HepG2 (cell line): ENCODE measurements around the gene LIN7A. TPM values are rescaled to one million over a fixed set of nuclear protein-coding genes. Genes with fewer than 3 reads are reported as not detected.
A peak's percentile ranks its signal among the peaks of the same experiment; 100 is the strongest.

Experiments used
- CC2D1A ChIP-seq: sonication (generic); formaldehyde crosslinking; IDR thresholded peaks from 2 replicates; pipeline ENCODE4 v1.8.1; 2023; ENCODE audit warnings: mild to moderate bottlenecking, missing genetic modification reagents
- DNMT1 ChIP-seq: sonication (generic); formaldehyde crosslinking; IDR thresholded peaks from 2 replicates; pipeline ENCODE4 v1.5.1; 2020; ENCODE audit warnings: mild to moderate bottlenecking, missing genetic modification reagents
- MAFK ChIP-seq, 2 experiments: IDR thresholded peaks in 1 of 2; conservative IDR thresholded peaks in 1 of 2; 2 replicates each; pipeline ENCODE4 v1.6.1; 2011; ENCODE audit warnings: improper control_type of control experiment in 2 of 2, low read length in 2 of 2
- PRPF4 ChIP-seq: fragments of 200-400 bp; formaldehyde crosslinking; IDR thresholded peaks from 2 replicates; pipeline ENCODE4 v1.6.1; 2016; ENCODE audit warnings: low read length, low read depth; ENCODE audit not compliant: poor library complexity, severe bottlenecking
- SP2 ChIP-seq: sonication (generic); formaldehyde crosslinking; IDR thresholded peaks from 2 replicates; pipeline ENCODE4 v1.5.1; 2020; ENCODE audit warnings: mild to moderate bottlenecking, missing genetic modification reagents
- SP5 ChIP-seq: IDR thresholded peaks from 2 replicates; pipeline ENCODE4 v1.6.1; 2016; ENCODE audit warnings: low read depth, borderline replicate concordance
- TSC22D2 ChIP-seq: sonication (generic); formaldehyde crosslinking; IDR thresholded peaks from 2 replicates; pipeline ENCODE4 v1.5.1; 2020; ENCODE audit warnings: missing genetic modification reagents, mild to moderate bottlenecking, borderline replicate concordance
- U2AF2 ChIP-seq: fragments of 200-400 bp; formaldehyde crosslinking; IDR thresholded peaks from 2 replicates; pipeline ENCODE4 v1.6.1; 2017; ENCODE audit warnings: low read depth, mild to moderate bottlenecking, low read length
- ZNF10 ChIP-seq: sonication (generic); formaldehyde crosslinking; IDR thresholded peaks from 2 replicates; pipeline ENCODE4 v1.4.0; 2020; ENCODE audit warnings: mild to moderate bottlenecking, low read depth, missing genetic modification reagents, borderline replicate concordance
- ZNF143 ChIP-seq: sonication (generic); formaldehyde crosslinking; IDR thresholded peaks from 2 replicates; pipeline ENCODE4 v1.4.0; 2020; ENCODE audit warnings: missing genetic modification reagents
- ZNF296 ChIP-seq: sonication (generic); formaldehyde crosslinking; conservative IDR thresholded peaks from 2 replicates; pipeline ENCODE4 v1.5.0; 2020; ENCODE audit warnings: mild to moderate bottlenecking, missing genetic modification reagents
- ZNF3 ChIP-seq: IDR thresholded peaks from 2 replicates; pipeline ENCODE4 v1.7.0; 2017; ENCODE audit warnings: inconsistent platforms
- ZNF44 ChIP-seq: sonication (generic); formaldehyde crosslinking; IDR thresholded peaks from 2 replicates; pipeline ENCODE4 v1.5.1; 2020; ENCODE audit warnings: mild to moderate bottlenecking, missing genetic modification reagents
- ZNF563 ChIP-seq: sonication (generic); formaldehyde crosslinking; IDR thresholded peaks from 2 replicates; pipeline ENCODE4 v1.8.0; 2022; ENCODE audit warnings: mild to moderate bottlenecking, moderate library complexity, missing genetic modification reagents
- ZNF660 ChIP-seq: sonication (generic); formaldehyde crosslinking; IDR thresholded peaks from 2 replicates; pipeline ENCODE4 v1.5.1; 2020; ENCODE audit warnings: mild to moderate bottlenecking, low read depth, missing genetic modification reagents, borderline replicate concordance
- polyA plus RNA-seq, 8 experiments: library from polyadenylated mRNA; depleted of rRNA in 3 of 8; stranded (reverse) in 7 of 8; unstranded in 1 of 8; fragments of >200 nt; fragmentation: Illumina TruSeq in 4 of 8; extraction: Trizol in 4 of 8; gene quantifications; 2 replicates each; pipeline versions ENCODE4 v1.2.1 to v1.2.3, GENCODE V29; 2011 to 2016; ENCODE audit warnings: low read depth in 4 of 8, missing spikeins in 1 of 8, mixed read lengths in 1 of 8; ENCODE audit not compliant: insufficient read depth in 1 of 8
- total RNA-seq, 5 experiments: library from RNA; depleted of rRNA; stranded (reverse); fragments of >200 nt; fragmentation: Illumina TruSeq; extraction: Trizol; gene quantifications; 2 replicates each; pipeline ENCODE4 v1.2.3, GENCODE V29; 2016; ENCODE audit warnings: low read depth in 1 of 5
- TF ChIP-seq, protein P1 (sequence below): sonication (generic); formaldehyde crosslinking; IDR thresholded peaks from 2 replicates; pipeline ENCODE4 v1.5.1; 2020; ENCODE audit warnings: mild to moderate bottlenecking, missing genetic modification reagents
- TF ChIP-seq, protein P2 (sequence below): IDR thresholded peaks from 2 replicates; pipeline ENCODE4 v1.6.1; 2016
- TF ChIP-seq, protein P3 (sequence below): sonication (generic); formaldehyde crosslinking; IDR thresholded peaks from 2 replicates; pipeline ENCODE4 v1.8.0; 2022; ENCODE audit warnings: mild to moderate bottlenecking, missing genetic modification reagents, moderate library complexity
- TF ChIP-seq, protein P4 (sequence below): sonication (generic); formaldehyde crosslinking; conservative IDR thresholded peaks from 2 replicates; pipeline ENCODE4 v1.4.0; 2020; ENCODE audit warnings: missing genetic modification reagents
- TF ChIP-seq, protein P5 (sequence below): sonication (generic); formaldehyde crosslinking; IDR thresholded peaks from 2 replicates; pipeline ENCODE4 v1.4.0; 2020; ENCODE audit warnings: mild to moderate bottlenecking, missing genetic modification reagents

LIN7A gene
- total and polyA plus RNA-seq, 2 of the 13 experiments (the other 11 are each of a cell fraction or from before 2014, with no cell fraction given), result 18.5 to 19.2 TPM

DNA sequence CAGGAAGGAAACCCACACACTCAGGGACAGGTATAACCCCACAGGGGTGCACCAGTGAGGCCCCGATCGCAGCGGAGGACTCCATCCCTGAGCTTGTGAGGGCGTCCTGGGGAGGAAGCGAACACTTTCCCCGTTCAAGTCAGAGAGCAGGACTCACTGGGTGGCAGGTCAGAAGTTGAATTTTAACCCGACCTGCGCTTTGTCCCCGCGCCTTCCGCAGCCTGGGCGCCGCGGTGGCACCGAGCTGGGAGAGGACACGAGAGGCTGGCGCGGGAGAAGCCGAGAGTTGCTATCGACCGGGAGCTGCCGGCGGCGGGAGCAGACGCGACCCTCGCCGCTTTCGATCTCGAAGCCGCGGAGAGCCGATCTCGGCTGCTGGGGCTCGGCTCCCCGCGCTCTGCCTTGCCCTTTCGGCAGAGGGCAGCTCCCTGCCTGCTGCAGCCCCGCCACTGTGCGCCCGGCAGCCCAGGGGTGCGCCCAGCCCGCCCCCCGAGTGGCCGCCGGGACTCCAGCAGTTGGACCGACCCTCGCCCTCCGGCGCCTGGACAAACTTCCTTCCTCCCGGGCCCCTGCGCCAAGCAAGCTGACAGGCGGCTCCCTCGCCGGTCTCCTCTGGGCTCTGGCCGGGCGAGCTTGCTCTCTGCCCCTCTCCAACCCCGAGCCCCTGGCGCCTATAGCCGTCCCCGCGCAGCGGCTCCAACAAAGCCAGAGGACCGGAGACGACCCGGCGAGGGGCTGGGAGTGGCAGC is 918 bp downstream of the LIN7A start (continued):
- TF ChIP-seq, protein P1, sequence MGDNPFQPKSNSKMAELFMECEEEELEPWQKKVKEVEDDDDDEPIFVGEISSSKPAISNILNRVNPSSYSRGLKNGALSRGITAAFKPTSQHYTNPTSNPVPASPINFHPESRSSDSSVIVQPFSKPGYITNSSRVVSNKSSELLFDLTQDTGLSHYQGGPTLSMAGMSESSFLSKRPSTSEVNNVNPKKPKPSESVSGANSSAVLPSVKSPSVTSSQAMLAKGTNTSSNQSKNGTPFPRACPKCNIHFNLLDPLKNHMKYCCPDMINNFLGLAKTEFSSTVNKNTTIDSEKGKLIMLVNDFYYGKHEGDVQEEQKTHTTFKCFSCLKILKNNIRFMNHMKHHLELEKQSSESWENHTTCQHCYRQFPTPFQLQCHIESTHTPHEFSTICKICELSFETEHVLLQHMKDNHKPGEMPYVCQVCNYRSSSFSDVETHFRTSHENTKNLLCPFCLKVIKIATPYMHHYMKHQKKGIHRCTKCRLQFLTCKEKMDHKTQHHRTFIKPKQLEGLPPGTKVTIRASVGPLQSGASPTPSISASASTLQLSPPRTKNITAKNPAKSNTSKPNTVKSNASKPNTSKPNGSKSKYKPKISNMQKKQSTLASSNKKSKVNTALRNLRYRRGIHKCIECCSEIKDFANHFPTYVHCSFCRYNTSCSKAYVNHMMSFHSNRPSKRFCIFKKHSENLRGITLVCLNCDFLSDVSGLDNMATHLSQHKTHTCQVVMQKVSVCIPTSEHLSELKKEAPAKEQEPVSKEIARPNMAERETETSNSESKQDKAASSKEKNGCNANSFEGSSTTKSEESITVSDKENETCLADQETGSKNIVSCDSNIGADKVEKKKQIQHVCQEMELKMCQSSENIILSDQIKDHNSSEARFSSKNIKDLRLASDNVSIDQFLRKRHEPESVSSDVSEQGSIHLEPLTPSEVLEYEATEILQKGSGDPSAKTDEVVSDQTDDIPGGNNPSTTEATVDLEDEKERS (CRISPR knock-in tag), result no peak
- no peak for TF ChIP-seq PRPF4
- no peak for TF ChIP-seq ZNF660
- 0 out of 2 replicates have a peak, but pooled peaks have one; percentile 37 for TF ChIP-seq CC2D1A (CRISPR knock-in tag)
- no peak for TF ChIP-seq SP5 (CRISPR knock-in tag)
- no peak for TF ChIP-seq SP2 (CRISPR knock-in tag)
- TF ChIP-seq ZNF3 (CRISPR knock-in tag), result no peak
- TF ChIP-seq, protein P2, sequence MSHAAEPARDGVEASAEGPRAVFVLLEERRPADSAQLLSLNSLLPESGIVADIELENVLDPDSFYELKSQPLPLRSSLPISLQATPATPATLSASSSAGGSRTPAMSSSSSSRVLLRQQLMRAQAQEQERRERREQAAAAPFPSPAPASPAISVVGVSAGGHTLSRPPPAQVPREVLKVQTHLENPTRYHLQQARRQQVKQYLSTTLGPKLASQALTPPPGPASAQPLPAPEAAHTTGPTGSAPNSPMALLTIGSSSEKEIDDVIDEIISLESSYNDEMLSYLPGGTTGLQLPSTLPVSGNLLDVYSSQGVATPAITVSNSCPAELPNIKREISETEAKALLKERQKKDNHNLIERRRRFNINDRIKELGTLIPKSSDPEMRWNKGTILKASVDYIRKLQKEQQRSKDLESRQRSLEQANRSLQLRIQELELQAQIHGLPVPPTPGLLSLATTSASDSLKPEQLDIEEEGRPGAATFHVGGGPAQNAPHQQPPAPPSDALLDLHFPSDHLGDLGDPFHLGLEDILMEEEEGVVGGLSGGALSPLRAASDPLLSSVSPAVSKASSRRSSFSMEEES (CRISPR knock-in tag), result peak; percentile 71
- TF ChIP-seq ZNF296 (CRISPR knock-in tag), result 0 out of 2 replicates have a peak, but pooled peaks have one; percentile 66
- no peak for TF ChIP-seq ZNF44 (CRISPR knock-in tag)
- TF ChIP-seq, protein P3, sequence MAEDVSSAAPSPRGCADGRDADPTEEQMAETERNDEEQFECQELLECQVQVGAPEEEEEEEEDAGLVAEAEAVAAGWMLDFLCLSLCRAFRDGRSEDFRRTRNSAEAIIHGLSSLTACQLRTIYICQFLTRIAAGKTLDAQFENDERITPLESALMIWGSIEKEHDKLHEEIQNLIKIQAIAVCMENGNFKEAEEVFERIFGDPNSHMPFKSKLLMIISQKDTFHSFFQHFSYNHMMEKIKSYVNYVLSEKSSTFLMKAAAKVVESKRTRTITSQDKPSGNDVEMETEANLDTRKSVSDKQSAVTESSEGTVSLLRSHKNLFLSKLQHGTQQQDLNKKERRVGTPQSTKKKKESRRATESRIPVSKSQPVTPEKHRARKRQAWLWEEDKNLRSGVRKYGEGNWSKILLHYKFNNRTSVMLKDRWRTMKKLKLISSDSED, result no peak
- TF ChIP-seq TSC22D2, result no peak
- peak; percentile 50; the same call in 1 of the 2 replicates for TF ChIP-seq DNMT1 (CRISPR knock-in tag)
- TF ChIP-seq ZNF143 (CRISPR knock-in tag), result no peak
- no peak for TF ChIP-seq ZNF10
- peak; percentile 87 for TF ChIP-seq ZNF563
- TF ChIP-seq MAFK (conservative IDR thresholded peaks at IDR 0.05 in 1 of 2, IDR thresholded peaks at IDR 0.05 in 1 of 2; ENCODE audit: low read length in 2 of 2), result no peak
- TF ChIP-seq, protein P4, sequence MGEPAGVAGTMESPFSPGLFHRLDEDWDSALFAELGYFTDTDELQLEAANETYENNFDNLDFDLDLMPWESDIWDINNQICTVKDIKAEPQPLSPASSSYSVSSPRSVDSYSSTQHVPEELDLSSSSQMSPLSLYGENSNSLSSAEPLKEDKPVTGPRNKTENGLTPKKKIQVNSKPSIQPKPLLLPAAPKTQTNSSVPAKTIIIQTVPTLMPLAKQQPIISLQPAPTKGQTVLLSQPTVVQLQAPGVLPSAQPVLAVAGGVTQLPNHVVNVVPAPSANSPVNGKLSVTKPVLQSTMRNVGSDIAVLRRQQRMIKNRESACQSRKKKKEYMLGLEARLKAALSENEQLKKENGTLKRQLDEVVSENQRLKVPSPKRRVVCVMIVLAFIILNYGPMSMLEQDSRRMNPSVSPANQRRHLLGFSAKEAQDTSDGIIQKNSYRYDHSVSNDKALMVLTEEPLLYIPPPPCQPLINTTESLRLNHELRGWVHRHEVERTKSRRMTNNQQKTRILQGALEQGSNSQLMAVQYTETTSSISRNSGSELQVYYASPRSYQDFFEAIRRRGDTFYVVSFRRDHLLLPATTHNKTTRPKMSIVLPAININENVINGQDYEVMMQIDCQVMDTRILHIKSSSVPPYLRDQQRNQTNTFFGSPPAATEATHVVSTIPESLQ (CRISPR knock-in tag), result no peak; the same call in 1 of the 2 replicates
- TF ChIP-seq, protein P5, sequence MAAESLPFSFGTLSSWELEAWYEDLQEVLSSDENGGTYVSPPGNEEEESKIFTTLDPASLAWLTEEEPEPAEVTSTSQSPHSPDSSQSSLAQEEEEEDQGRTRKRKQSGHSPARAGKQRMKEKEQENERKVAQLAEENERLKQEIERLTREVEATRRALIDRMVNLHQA, result no peak
- no peak for TF ChIP-seq U2AF2
